ENCODE data around the gene PHACTR1.

PHACTR1 gene

GRCh38 chr6:13304101-13304500 is 587.5 kb downstream of the PHACTR1 start:
- H3K9me3 ChIP-seq (ENCODE audit: control insufficient read depth, low read length), result no peaks in the 10 kb centered on the region
- H3K4me2 ChIP-seq (ENCODE audit: low read length), result no peak overlapping the region
- no peak for TF ChIP-seq CTCF (IDR thresholded peaks at IDR 0.05)
- no peak overlapping the region for H3K4me3 ChIP-seq (ENCODE audit: low read depth, low read length)
- no peaks in the 10 kb centered on the region for H3K79me2 ChIP-seq
- H3K27ac ChIP-seq, result no peak overlapping the region
- no peak overlapping the region for H2AFZ ChIP-seq
- no peaks in the 10 kb centered on the region for H3K36me3 ChIP-seq (ENCODE audit: control insufficient read depth, insufficient read depth, low read length)
- H3K9ac ChIP-seq, result no peak overlapping the region
- H3K27me3 ChIP-seq (ENCODE audit: control insufficient read depth, insufficient read depth, low read length), result no peaks in the 10 kb centered on the region
- no peaks in the 10 kb centered on the region for H3K4me1 ChIP-seq

GRCh38 chr6:13304580-13305260 is 588.2 kb downstream of the PHACTR1 start:
- Histone ChIP-seq H3K4me2 (ENCODE audit: low read length) (no peak overlapping the region), H3K36me3 (ENCODE audit: control insufficient read depth, insufficient read depth, low read length) (no peaks in the 10 kb centered on the region), H3K9me3 (ENCODE audit: control insufficient read depth, low read length) (no peaks in the 10 kb centered on the region), H3K27me3 (ENCODE audit: control insufficient read depth, insufficient read depth, low read length) (no peaks in the 10 kb centered on the region), H3K9ac (no peak overlapping the region), H2AFZ (no peak overlapping the region), H3K79me2 (no peaks in the 10 kb centered on the region), H3K4me3 (ENCODE audit: low read depth, low read length) (no peak overlapping the region), H3K27ac (no peak overlapping the region), H3K4me1 (no peaks in the 10 kb centered on the region)
- TF ChIP-seq CTCF (IDR thresholded peaks at IDR 0.05), result no peak

GRCh38 chr6:13305288-13305687 is 588.7 kb downstream of the PHACTR1 start:
- H2AFZ ChIP-seq, result no peak overlapping the region
- TF ChIP-seq CTCF (IDR thresholded peaks at IDR 0.05), result no peak
- H3K27ac ChIP-seq, result no peak overlapping the region
- H3K79me2 ChIP-seq, result no peaks in the 10 kb centered on the region
- H3K4me2 ChIP-seq (ENCODE audit: low read length), result no peak overlapping the region
- H3K4me3 ChIP-seq (ENCODE audit: low read depth, low read length), result no peak overlapping the region
- no peaks in the 10 kb centered on the region for H3K36me3 ChIP-seq (ENCODE audit: control insufficient read depth, insufficient read depth, low read length)
- H3K4me1 ChIP-seq, result no peaks in the 10 kb centered on the region
- no peaks in the 10 kb centered on the region for H3K27me3 ChIP-seq (ENCODE audit: control insufficient read depth, insufficient read depth, low read length)
- H3K9me3 ChIP-seq (ENCODE audit: control insufficient read depth, low read length), result no peaks in the 10 kb centered on the region
- no peak overlapping the region for H3K9ac ChIP-seq

- H3K36me3 ChIP-seq (ENCODE audit: control insufficient read depth, insufficient read depth, low read length), result no peaks in the 10 kb centered on the region
- TF ChIP-seq CTCF (IDR thresholded peaks at IDR 0.05), result no peak
These were observed 589.2 kb downstream of the PHACTR1 start for GRCh38 chr6:13305791-13306190.

GRCh38 chr6:13307508-13307995 is 591.0 kb downstream of the PHACTR1 start:
- Histone ChIP-seq H3K4me3 (ENCODE audit: low read depth, low read length) (no peak overlapping the region), H2AFZ (no peak overlapping the region), H3K27me3 (ENCODE audit: control insufficient read depth, insufficient read depth, low read length) (no peaks in the 10 kb centered on the region), H3K79me2 (no peaks in the 10 kb centered on the region), H3K27ac (no peak overlapping the region), H3K9me3 (ENCODE audit: control insufficient read depth, low read length) (no peaks in the 10 kb centered on the region), H3K4me1 (no peaks in the 10 kb centered on the region), H3K4me2 (ENCODE audit: low read length) (no peak overlapping the region), H3K36me3 (ENCODE audit: control insufficient read depth, insufficient read depth, low read length) (no peaks in the 10 kb centered on the region), H3K9ac (no peak overlapping the region)
- no peak for TF ChIP-seq CTCF (IDR thresholded peaks at IDR 0.05)

More at GRCh38 chr6:13305791-13306190, 589.2 kb downstream of the PHACTR1 start:
- Histone ChIP-seq H2AFZ (no peak overlapping the region), H3K9me3 (ENCODE audit: control insufficient read depth, low read length) (no peaks in the 10 kb centered on the region), H3K27ac (no peak overlapping the region), H3K4me3 (ENCODE audit: low read depth, low read length) (no peak overlapping the region), H3K79me2 (no peaks in the 10 kb centered on the region), H3K27me3 (ENCODE audit: control insufficient read depth, insufficient read depth, low read length) (no peaks in the 10 kb centered on the region), H3K4me2 (ENCODE audit: low read length) (no peak overlapping the region), H3K4me1 (no peaks in the 10 kb centered on the region), H3K9ac (no peak overlapping the region)
